Brain microvascular endothelial cell (primary cell): ENCODE measurements around the gene PITPNC1.
"Not testable (repeated sequence)": the region's sequence is repeated elsewhere in the genome, so short reads cannot be mapped to it uniquely, and the experiment has no call there.

Experiments used
- DNase-seq: peaks from one replicate; pipeline ENCODE4 v3.0.0-alpha.2; 2020
- H3K27ac ChIP-seq: fragments of 250-450 bp; sonication (Bioruptor Pico); 2 replicates; pipeline ENCODE4 v1.5.1; 2020; ENCODE audit warnings: mild to moderate bottlenecking, moderate library complexity
- H3K27me3 ChIP-seq: fragments of 250-450 bp; sonication (Bioruptor Pico); replicated peaks from 2 replicates; pipeline ENCODE4 v1.5.1; 2020; ENCODE audit warnings: mild to moderate bottlenecking
- H3K36me3 ChIP-seq: fragments of 250-450 bp; sonication (Bioruptor Pico); replicated peaks from 2 replicates; pipeline ENCODE4 v1.5.1; 2020; ENCODE audit warnings: mild to moderate bottlenecking
- H3K4me3 ChIP-seq: 2 replicates; pipeline ENCODE4 v1.5.1; 2011; ENCODE audit warnings: low read depth, mild to moderate bottlenecking, control low read depth, low read length, moderate library complexity
- CTCF ChIP-seq: IDR thresholded peaks from 2 replicates; pipeline ENCODE4 v1.5.1; 2011; ENCODE audit warnings: low read depth, mild to moderate bottlenecking, moderate library complexity, low read length, control low read depth, inconsistent platforms; ENCODE audit errors: missing control alignments
- in situ Hi-C: cut with HindIII; loops from 2 replicates; pipeline ENCODE4 v1.10.0; 2017; ENCODE audit warnings: low sequenced_read_pairs, low pct_ligation_motif_present

Gene PITPNC1

DNA sequence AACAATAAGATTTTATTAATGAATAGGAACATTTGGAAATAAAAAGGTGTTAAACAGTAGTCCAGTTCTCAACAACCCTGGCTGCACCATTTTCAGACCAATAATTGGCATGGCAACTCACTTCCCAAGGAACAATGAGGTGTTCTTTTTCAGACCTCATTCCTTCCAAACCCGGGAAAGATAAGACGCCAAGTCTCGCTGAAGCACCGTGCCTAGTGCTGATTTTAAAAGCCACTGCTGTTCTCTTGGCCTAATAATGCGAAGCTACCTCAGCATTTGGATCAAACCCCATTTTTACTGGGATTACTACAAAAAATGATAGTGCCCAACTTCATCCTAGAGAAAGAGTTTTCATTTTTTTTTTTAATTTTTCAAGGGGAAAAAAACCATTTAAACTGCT lies 265.4 kb downstream of the PITPNC1 start:
- Histone ChIP-seq H3K36me3 (no peaks in the 10 kb centered on the region), H3K4me3 (no peak overlapping the region), H3K27ac (no peak overlapping the region), H3K27me3 (no peaks in the 10 kb centered on the region)
- in situ Hi-C loops, result no loop called here
- DNase-seq, result no peak
- TF ChIP-seq CTCF, result no peak

GRCh38 chr17:67644061-67644460 lies 267.0 kb downstream of the PITPNC1 start:
- Histone ChIP-seq H3K4me3 (no peak overlapping the region), H3K27me3 (no peaks in the 10 kb centered on the region), H3K27ac (no peak overlapping the region), H3K36me3 (no peaks in the 10 kb centered on the region)
- DNase-seq, result no peak
- TF ChIP-seq CTCF, result no peak
- in situ Hi-C loops, result no loop called here

DNA sequence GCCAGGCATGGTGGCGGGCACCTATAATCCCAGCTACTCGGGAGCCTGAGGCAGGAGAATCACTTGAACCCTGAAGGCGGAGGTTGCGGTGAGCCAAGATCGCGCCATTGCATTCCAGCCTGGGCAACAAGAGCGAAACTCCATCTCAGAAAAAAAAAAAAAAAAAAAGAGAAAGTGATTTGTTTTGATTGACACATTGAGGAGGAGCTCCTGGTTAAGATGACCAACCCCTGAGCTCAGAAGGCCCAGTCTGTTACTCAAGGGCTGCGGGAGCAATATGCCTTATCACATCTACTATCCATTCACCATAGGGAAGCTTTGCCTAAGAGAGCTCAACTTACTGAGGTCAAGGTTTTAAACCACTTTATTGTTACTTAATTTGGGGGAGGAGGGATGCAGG lies 268.1 kb downstream of the PITPNC1 start:
- in situ Hi-C loops, H3K27me3 ChIP-seq, DNase-seq, H3K4me3 ChIP-seq, H3K36me3 ChIP-seq, H3K27ac ChIP-seq: not testable (repeated sequence)

GRCh38 chr17:67646472-67646871 lies 269.4 kb downstream of the PITPNC1 start:
- Histone ChIP-seq H3K27me3 (no peaks in the 10 kb centered on the region), H3K36me3 (no peaks in the 10 kb centered on the region), H3K4me3 (no peak overlapping the region), H3K27ac (no peak overlapping the region)
- DNase-seq, result no peak
- in situ Hi-C loops, result no loop called here
- no peak for TF ChIP-seq CTCF

DNA sequence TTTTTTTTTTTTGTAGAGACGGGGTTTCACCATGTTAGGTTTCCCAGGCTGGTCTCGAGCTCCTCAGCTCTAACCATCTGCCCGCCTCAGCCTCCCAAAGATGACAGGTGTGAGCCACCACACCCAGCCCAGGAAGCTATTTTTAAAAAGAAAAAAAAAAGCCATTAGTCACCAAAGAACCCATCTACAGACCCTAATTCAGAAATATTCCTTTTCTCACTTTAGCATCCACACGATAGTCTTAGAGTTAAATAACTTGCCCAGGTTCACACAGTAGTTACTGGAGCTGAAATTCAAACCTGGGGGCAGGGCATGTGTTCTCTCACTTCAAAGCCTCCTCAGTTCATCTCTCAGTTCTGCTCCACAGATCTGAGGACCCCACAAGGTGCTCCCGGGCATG lies 270.4 kb downstream of the PITPNC1 start:
- H3K36me3 ChIP-seq, result no peaks in the 10 kb centered on the region
- no peak overlapping the region for H3K27ac ChIP-seq
- no peak for TF ChIP-seq CTCF
- H3K27me3 ChIP-seq, result no peaks in the 10 kb centered on the region
- in situ Hi-C loops, result no loop called here
- DNase-seq, result no peak
- no peak overlapping the region for H3K4me3 ChIP-seq

DNA sequence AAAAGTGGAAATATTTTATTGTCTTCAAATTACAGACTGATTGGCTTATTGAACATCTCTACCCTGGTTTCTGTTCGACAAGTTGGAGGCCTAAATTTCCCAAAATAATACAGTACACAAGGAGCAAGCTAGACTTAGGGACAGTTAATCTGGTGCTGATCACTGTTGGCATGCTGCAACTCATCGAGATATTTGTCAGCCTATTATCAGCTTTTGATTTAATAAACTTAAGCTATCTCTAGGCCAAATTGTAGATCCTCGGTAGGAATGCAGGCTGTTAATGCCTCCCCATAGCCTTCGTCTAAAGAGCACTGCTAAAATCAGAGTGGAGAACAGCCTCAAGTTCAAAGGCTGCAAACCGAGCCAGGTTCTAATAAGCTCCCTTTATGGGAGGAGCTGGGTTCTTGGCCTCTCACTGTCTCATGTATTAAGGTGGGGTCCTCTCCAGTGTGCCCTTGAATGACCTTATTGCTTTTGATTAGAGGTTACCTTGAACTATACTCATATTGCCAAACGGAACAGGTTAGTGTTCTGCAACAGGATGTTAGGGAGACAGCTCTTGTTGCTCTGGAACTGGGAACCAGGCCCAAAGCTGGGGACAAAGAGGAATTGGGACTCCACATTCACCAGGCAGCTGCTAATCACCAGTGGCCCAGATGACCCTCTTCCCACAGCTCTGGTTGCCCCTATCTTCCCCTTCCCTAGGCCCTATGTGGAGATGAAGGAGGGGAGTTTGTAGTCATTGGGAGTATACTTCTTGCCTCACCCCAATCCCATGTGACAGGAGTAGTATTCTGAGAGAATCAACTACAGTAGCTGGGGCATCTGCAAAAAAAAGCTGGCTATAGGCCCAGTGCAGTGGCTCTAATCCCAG lies 271.2 kb downstream of the PITPNC1 start:
- in situ Hi-C loops, result no loop called here
- no peaks in the 10 kb centered on the region for H3K27me3 ChIP-seq
- no peak overlapping the region for H3K4me3 ChIP-seq
- TF ChIP-seq CTCF, result no peak
- no peaks in the 10 kb centered on the region for H3K36me3 ChIP-seq
- H3K27ac ChIP-seq, result no peak overlapping the region
- DNase-seq, result no peak

GRCh38 chr17:67648906-67649295 lies 271.8 kb downstream of the PITPNC1 start:
- H3K36me3 ChIP-seq, H3K4me3 ChIP-seq, H3K27ac ChIP-seq, DNase-seq, in situ Hi-C loops, H3K27me3 ChIP-seq: not testable (repeated sequence)
